ENCODE data around the gene USP2. TPM values are rescaled to one million over a fixed set of nuclear protein-coding genes. Genes with fewer than 3 reads are reported as not detected.

USP2 gene
- total RNA-seq, 1 experiment from 2014 or later = 5.7 TPM

- Histone ChIP-seq H2BK120ac (ENCODE audit: low read depth, low read length, poor library complexity, severe bottlenecking) (no peak overlapping the region), H2BK5ac (ENCODE audit: insufficient read length, low read length) (no peak overlapping the region), H3K18ac (ENCODE audit: insufficient read length, low read depth, low read length) (no peak overlapping the region), H3K4ac (ENCODE audit: low read depth, low read length) (no peak overlapping the region), H3K9ac (ENCODE audit: extremely low read depth, insufficient read length, low read length) (no peak overlapping the region), H3K79me1 (ENCODE audit: insufficient read depth, low read depth, low read length, poor library complexity, severe bottlenecking) (peaks cover 3% of the 10 kb centered on the region), H3K56ac (ENCODE audit: insufficient read length, low read depth, low read length) (no peak overlapping the region), H4K91ac (ENCODE audit: insufficient read length, low read depth, low read length) (no peak overlapping the region), H3T11ph (ENCODE audit: low read length) (no peak overlapping the region), H2BK15ac (ENCODE audit: low read depth, low read length) (no peak overlapping the region), H4K8ac (replicated peaks; ENCODE audit: insufficient read length, low read depth, low read length) (no peak overlapping the region), H2BK20ac (ENCODE audit: low read depth, low read length, poor library complexity, severe bottlenecking) (no peak overlapping the region), H3K14ac (ENCODE audit: insufficient read depth, low read length) (no peak overlapping the region), H3K79me2 (ENCODE audit: insufficient read depth, low read length) (peaks cover 3% of the 10 kb centered on the region; the same call in 1 of the 2 replicates), H3K4me2 (ENCODE audit: insufficient read depth, insufficient read length, low read length) (no peak overlapping the region), H3K9me3 (ENCODE audit: control insufficient read depth, low read depth, low read length) (no peaks in the 10 kb centered on the region), H3K23ac (ENCODE audit: insufficient read length, low read depth, low read length) (no peak overlapping the region), H2AFZ (ENCODE audit: low read length) (no peak overlapping the region), H3K4me1 (ENCODE audit: insufficient read depth, low read length) (no peaks in the 10 kb centered on the region; the same call in 1 of the 2 replicates), H4K5ac (ENCODE audit: insufficient read length, low read depth, low read length) (no peak overlapping the region), H2BK12ac (ENCODE audit: insufficient read length, low read depth, low read length) (no peak overlapping the region), H3K23me2 (ENCODE audit: insufficient read length, low read depth, low read length, poor library complexity, severe bottlenecking) (peaks cover 6% of the 10 kb centered on the region), H3K27me3 (ENCODE audit: insufficient read depth, low read length) (no peaks in the 10 kb centered on the region), H4K20me1 (ENCODE audit: control insufficient read depth, insufficient read depth, insufficient read length) (no peaks in the 10 kb centered on the region), H3K27ac (ENCODE audit: insufficient read length, low read depth, low read length) (no peak overlapping the region), H2AK5ac (ENCODE audit: insufficient read length, low read length) (no peak overlapping the region)
- TF ChIP-seq, protein P1, sequence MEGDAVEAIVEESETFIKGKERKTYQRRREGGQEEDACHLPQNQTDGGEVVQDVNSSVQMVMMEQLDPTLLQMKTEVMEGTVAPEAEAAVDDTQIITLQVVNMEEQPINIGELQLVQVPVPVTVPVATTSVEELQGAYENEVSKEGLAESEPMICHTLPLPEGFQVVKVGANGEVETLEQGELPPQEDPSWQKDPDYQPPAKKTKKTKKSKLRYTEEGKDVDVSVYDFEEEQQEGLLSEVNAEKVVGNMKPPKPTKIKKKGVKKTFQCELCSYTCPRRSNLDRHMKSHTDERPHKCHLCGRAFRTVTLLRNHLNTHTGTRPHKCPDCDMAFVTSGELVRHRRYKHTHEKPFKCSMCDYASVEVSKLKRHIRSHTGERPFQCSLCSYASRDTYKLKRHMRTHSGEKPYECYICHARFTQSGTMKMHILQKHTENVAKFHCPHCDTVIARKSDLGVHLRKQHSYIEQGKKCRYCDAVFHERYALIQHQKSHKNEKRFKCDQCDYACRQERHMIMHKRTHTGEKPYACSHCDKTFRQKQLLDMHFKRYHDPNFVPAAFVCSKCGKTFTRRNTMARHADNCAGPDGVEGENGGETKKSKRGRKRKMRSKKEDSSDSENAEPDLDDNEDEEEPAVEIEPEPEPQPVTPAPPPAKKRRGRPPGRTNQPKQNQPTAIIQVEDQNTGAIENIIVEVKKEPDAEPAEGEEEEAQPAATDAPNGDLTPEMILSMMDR (conservative IDR thresholded peaks at IDR 0.05) = no peak
- Mint-ChIP-seq H3K27ac (no peak overlapping the region), H3K27me3 (ENCODE audit: low read depth) (no peaks in the 10 kb centered on the region; the same call in 1 of the 2 replicates), H3K4me1 (peaks cover 14 to 31% of the 10 kb centered on the region in 2 experiments), H3K9me3 (no peaks in the 10 kb centered on the region; a peak in 1 of 5 replicates), H3K36me3 (ENCODE audit: insufficient read depth in 1 of 3, low read depth in 3 of 3) (peaks cover 0 to 4% (median 0%) of the 10 kb centered on the region in 3 experiments; a peak in 1 of 7 replicates), H3K4me3 (no peak overlapping the region)
- no peak for DNase-seq
- WGBS (ENCODE audit: extremely low coverage, insufficient read length, low lambda C conversion rate) = no CpG with 5 or more reads among the region's 1 CpG
Observed at GRCh38 chr11:119330237-119330636, 51.3 kb downstream of the USP2 start.
